HepG2 (cell line): ENCODE results near the gene DPY30. TPM values are rescaled to one million over a fixed set of nuclear protein-coding genes. Genes with fewer than 3 reads are reported as not detected.
A peak's percentile ranks its signal among the peaks of the same experiment; 100 is the strongest.

Source experiments
- ARHGAP35 ChIP-seq: sonication (generic); formaldehyde crosslinking; IDR thresholded peaks from 2 replicates; pipeline ENCODE4 v1.9.0; 2022; ENCODE audit warnings: mild to moderate bottlenecking, inconsistent platforms, moderate library complexity, missing genetic modification reagents, borderline replicate concordance
- ARNTL ChIP-seq: sonication (generic); formaldehyde crosslinking; IDR thresholded peaks from 2 replicates; pipeline ENCODE4 v1.4.0; 2020; ENCODE audit warnings: mild to moderate bottlenecking, missing genetic modification reagents
- ATAD3A ChIP-seq: sonication (generic); formaldehyde crosslinking; IDR thresholded peaks from 2 replicates; pipeline ENCODE4 v1.4.0; 2020; ENCODE audit warnings: missing genetic modification reagents
- BRCA1 ChIP-seq: sonication (generic); formaldehyde crosslinking; IDR thresholded peaks from 2 replicates; pipeline ENCODE4 v1.4.0; 2020; ENCODE audit warnings: missing genetic modification reagents
- CENPT ChIP-seq: sonication (generic); formaldehyde crosslinking; IDR thresholded peaks from 2 replicates; pipeline ENCODE4 v1.8.0; 2022; ENCODE audit warnings: low read depth, mild to moderate bottlenecking, moderate library complexity, missing genetic modification reagents
- DZIP1 ChIP-seq: sonication (generic); formaldehyde crosslinking; IDR thresholded peaks from 2 replicates; pipeline ENCODE4 v1.5.0; 2020; ENCODE audit warnings: mild to moderate bottlenecking, missing genetic modification reagents
- FUBP1 ChIP-seq: sonication (generic); formaldehyde crosslinking; IDR thresholded peaks from 2 replicates; pipeline ENCODE4 v1.5.1; 2020; ENCODE audit warnings: missing genetic modification reagents, mild to moderate bottlenecking, borderline replicate concordance
- KLF11 ChIP-seq: IDR thresholded peaks from 2 replicates; pipeline ENCODE4 v1.6.1; 2016; ENCODE audit warnings: missing compliant biosample characterization
- KLF13 ChIP-seq: sonication (generic); formaldehyde crosslinking; IDR thresholded peaks from 2 replicates; pipeline ENCODE4 v1.4.0; 2020; ENCODE audit warnings: mild to moderate bottlenecking, missing genetic modification reagents
- KLF9 ChIP-seq: IDR thresholded peaks from 2 replicates; pipeline ENCODE4 v1.6.1; 2016; ENCODE audit warnings: low read depth
- KMT2B ChIP-seq: IDR thresholded peaks from 2 replicates; pipeline ENCODE4 v1.6.1; 2016; ENCODE audit warnings: missing genetic modification reagents, missing compliant biosample characterization
- NFYC ChIP-seq: IDR thresholded peaks from 2 replicates; pipeline ENCODE4 v1.6.1; 2016; ENCODE audit warnings: missing genetic modification reagents, missing compliant biosample characterization
- NR2C2 ChIP-seq: sonication (generic); formaldehyde crosslinking; IDR thresholded peaks from 2 replicates; pipeline ENCODE4 v1.4.0; 2020; ENCODE audit warnings: missing genetic modification reagents, mild to moderate bottlenecking, moderate library complexity, borderline replicate concordance
- NR3C1 ChIP-seq: sonication (generic); formaldehyde crosslinking; IDR thresholded peaks from 2 replicates; pipeline ENCODE4 v1.4.0; 2020; ENCODE audit warnings: missing genetic modification reagents
- POLR2G ChIP-seq: fragments of 200-400 bp; formaldehyde crosslinking; IDR thresholded peaks from 2 replicates; pipeline ENCODE4 v1.6.1; 2018; ENCODE audit warnings: mild to moderate bottlenecking, low read depth, low read length, moderate library complexity
- PPARG ChIP-seq: conservative IDR thresholded peaks from 2 replicates; pipeline ENCODE4 v1.6.1; 2016; ENCODE audit warnings: missing biosample characterization, missing genetic modification reagents
- SATB2 ChIP-seq: sonication (generic); formaldehyde crosslinking; IDR thresholded peaks from 2 replicates; pipeline ENCODE4 v1.5.0; 2020; ENCODE audit warnings: missing genetic modification reagents
- TARDBP ChIP-seq: sonication (generic); formaldehyde crosslinking; IDR thresholded peaks from 2 replicates; pipeline ENCODE4 v1.8.0; 2022; ENCODE audit warnings: mild to moderate bottlenecking, missing genetic modification reagents
- ZBTB1 ChIP-seq: sonication (generic); formaldehyde crosslinking; IDR thresholded peaks from 2 replicates; pipeline ENCODE4 v1.4.0; 2020; ENCODE audit warnings: missing genetic modification reagents, borderline replicate concordance
- ZHX1 ChIP-seq: sonication (generic); formaldehyde crosslinking; IDR thresholded peaks from 2 replicates; pipeline ENCODE4 v1.8.1; 2022; ENCODE audit warnings: low read depth, mild to moderate bottlenecking, missing genetic modification reagents
- ZNF296 ChIP-seq: sonication (generic); formaldehyde crosslinking; conservative IDR thresholded peaks from 2 replicates; pipeline ENCODE4 v1.5.0; 2020; ENCODE audit warnings: mild to moderate bottlenecking, missing genetic modification reagents
- ZNF337 ChIP-seq: sonication (generic); formaldehyde crosslinking; IDR thresholded peaks from 2 replicates; pipeline ENCODE4 v1.5.1; 2020; ENCODE audit warnings: missing genetic modification reagents, low read depth, mild to moderate bottlenecking, borderline replicate concordance
- ZNF678 ChIP-seq: sonication (generic); formaldehyde crosslinking; IDR thresholded peaks from 2 replicates; pipeline ENCODE4 v1.4.0; 2020; ENCODE audit warnings: mild to moderate bottlenecking, missing genetic modification reagents
- polyA plus RNA-seq, 8 experiments: library from polyadenylated mRNA; depleted of rRNA in 3 of 8; stranded (reverse) in 7 of 8; unstranded in 1 of 8; fragments of >200 nt; fragmentation: Illumina TruSeq in 4 of 8; extraction: Trizol in 4 of 8; gene quantifications; 2 replicates each; pipeline versions ENCODE4 v1.2.1 to v1.2.3, GENCODE V29; 2011 to 2016; ENCODE audit warnings: low read depth in 4 of 8, missing spikeins in 1 of 8, mixed read lengths in 1 of 8; ENCODE audit not compliant: insufficient read depth in 1 of 8
- total RNA-seq, 5 experiments: library from RNA; depleted of rRNA; stranded (reverse); fragments of >200 nt; fragmentation: Illumina TruSeq; extraction: Trizol; gene quantifications; 2 replicates each; pipeline ENCODE4 v1.2.3, GENCODE V29; 2016; ENCODE audit warnings: low read depth in 1 of 5

Gene DPY30
- total and polyA plus RNA-seq, 2 of the 13 experiments (the other 11 are each of a cell fraction or from before 2014, with no cell fraction given), result 98.1 to 118 TPM

GRCh38 chr2:32039447-32040219 lies at the start of gene DPY30 (continued):
- TF ChIP-seq NR2C2 (peak; percentile 38; the same call in 1 of the 2 replicates), FUBP1 (CRISPR knock-in tag) (0 out of 2 replicates have a peak, but pooled peaks have one; percentile 48), KLF13 (CRISPR knock-in tag) (0 out of 2 replicates have a peak, but pooled peaks have one; percentile 84), DZIP1 (CRISPR knock-in tag) (no peak), KMT2B (peak; percentile 97), CENPT (no peak), KLF11 (CRISPR knock-in tag) (no peak; the same call in 1 of the 2 replicates), NR3C1 (no peak), TARDBP (CRISPR knock-in tag) (peak; percentile 83), ZBTB1 (CRISPR knock-in tag) (no peak), BRCA1 (CRISPR knock-in tag) (0 out of 2 replicates have a peak, but pooled peaks have one; percentile 92), ARNTL (peak; percentile 84), NFYC (no peak), ZNF337 (peak; percentile 97; the same call in 1 of the 2 replicates), ZHX1 (CRISPR knock-in tag) (no peak), KLF9 (CRISPR knock-in tag) (peak; percentile 92; the same call in 1 of the 2 replicates), ARHGAP35 (CRISPR knock-in tag) (peak; percentile 73; the same call in 1 of the 2 replicates), ZNF296 (no peak), SATB2 (peak; percentile 85; the same call in 1 of the 2 replicates), PPARG (CRISPR knock-in tag) (peak; percentile 46; the same call in 1 of the 2 replicates), ZNF678 (CRISPR knock-in tag) (peak; percentile 41; the same call in 1 of the 2 replicates), POLR2G (peak; percentile 99), ATAD3A (CRISPR knock-in tag) (no peak)
